NB4 (cell line): Measurements from ENCODE around the gene PKDCC.
"Not testable (repeated sequence)": the region's sequence is repeated elsewhere in the genome, so short reads cannot be mapped to it uniquely, and the experiment has no call there.

Experiments used
- DNase-seq: peaks from one replicate; pipeline ENCODE4 v3.0.0; 2010; ENCODE audit warnings: low read depth
- H3K4me3 ChIP-seq: one replicate; pipeline ENCODE4 v1.5.1; 2011; ENCODE audit warnings: mild to moderate bottlenecking, low read depth, low read length, moderate library complexity
- CTCF ChIP-seq: IDR thresholded peaks from one replicate; pipeline ENCODE4 v1.5.1; 2012; ENCODE audit warnings: low read depth, low read length
- MAX ChIP-seq: IDR thresholded peaks from 2 replicates; pipeline ENCODE4 v1.6.1; 2011; ENCODE audit warnings: low read depth, low read length
- MYC ChIP-seq: IDR thresholded peaks from 2 replicates; pipeline ENCODE4 v1.6.1; 2011; ENCODE audit warnings: low read depth, low read length
- POLR2A ChIP-seq: IDR thresholded peaks from 2 replicates; pipeline ENCODE4 v1.6.1; 2011; ENCODE audit warnings: mild to moderate bottlenecking; ENCODE audit not compliant: insufficient read length; ENCODE audit errors: extremely low read depth

Gene PKDCC

GRCh38 chr2:42032224-42032620 lies 15.6 kb upstream of the PKDCC start:
- TF ChIP-seq POLR2A (no peak), CTCF (no peak), MYC (no peak), MAX (no peak)
- no peak for DNase-seq
- H3K4me3 ChIP-seq = no peak overlapping the region

GRCh38 chr2:42032745-42033144 lies 15.1 kb upstream of the PKDCC start:
- TF ChIP-seq CTCF (no peak), POLR2A (no peak), MAX (no peak), MYC (no peak)
- H3K4me3 ChIP-seq = no peak overlapping the region
- DNase-seq = no peak

GRCh38 chr2:42034096-42034495 lies 13.7 kb upstream of the PKDCC start:
- H3K4me3 ChIP-seq, DNase-seq: not testable (repeated sequence)

- H3K4me3 ChIP-seq = no peak overlapping the region
- DNase-seq = no peak
- TF ChIP-seq CTCF (no peak), MAX (no peak), POLR2A (no peak), MYC (no peak)
Measured at GRCh38 chr2:42035241-42035640, 12.6 kb upstream of the PKDCC start.

- DNase-seq = no peak
- H3K4me3 ChIP-seq = no peak overlapping the region
- TF ChIP-seq MAX (no peak), POLR2A (no peak), MYC (no peak), CTCF (no peak)
Measured at GRCh38 chr2:42036413-42036812, 11.4 kb upstream of the PKDCC start.

GRCh38 chr2:42036940-42037339 lies 10.9 kb upstream of the PKDCC start:
- no peak for DNase-seq
- no peak for TF ChIP-seq MAX
- TF ChIP-seq POLR2A = no peak
- TF ChIP-seq MYC = no peak
- no peak for TF ChIP-seq CTCF
- H3K4me3 ChIP-seq = no peak overlapping the region
